ENCODE measurements around the gene ZNF396.

GRCh38 chr18:35374708-35375107 is 2.4 kb downstream of the ZNF396 start:
- TF ChIP-seq SP1 (CRISPR knock-in tag; conservative IDR thresholded peaks at IDR 0.05) = no peak
- TF ChIP-seq ZSCAN18 (CRISPR knock-in tag; IDR thresholded peaks at IDR 0.05) = no peak
- TF ChIP-seq CTCF (IDR thresholded peaks at IDR 0.05) = no peak
- TF ChIP-seq ZNF138 (CRISPR knock-in tag; conservative IDR thresholded peaks at IDR 0.05) = no peak
- TF ChIP-seq ESRRA (CRISPR knock-in tag; IDR thresholded peaks at IDR 0.05; ENCODE audit: borderline replicate concordance) = no peak
- no peak for TF ChIP-seq MAX (CRISPR knock-in tag; IDR thresholded peaks at IDR 0.05)
- no peak for TF ChIP-seq ATF1 (CRISPR knock-in tag; IDR thresholded peaks at IDR 0.05)
- TF ChIP-seq ZNF512 (CRISPR knock-in tag; IDR thresholded peaks at IDR 0.05; ENCODE audit: borderline replicate concordance) = no peak
- TF ChIP-seq CREB1 (CRISPR knock-in tag; IDR thresholded peaks at IDR 0.05) = no peak
- TF ChIP-seq ZNF281 (CRISPR knock-in tag; IDR thresholded peaks at IDR 0.05) = no peak
- TF ChIP-seq NR1H2 (CRISPR knock-in tag; IDR thresholded peaks at IDR 0.05) = no peak
- no peak for TF ChIP-seq AFF4 (CRISPR knock-in tag; IDR thresholded peaks at IDR 0.05; ENCODE audit: borderline replicate concordance)
